DMS79 treated with DMSO at 0.1 percent for 48 hours (cell line): ENCODE data around the gene KDELR3.
A peak's percentile ranks its signal among the peaks of the same experiment; 100 is the strongest.

Source experiments
- DNase-seq: peaks from one replicate; lab custom pipeline; 2025; lab: John Stamatoyannopoulos, UW

KDELR3 gene

GRCh38 chr22:38467904-38468442, at the start of gene KDELR3:
Gene KDELR3 (plus strand): TSS chr22:38468096. CDS start chr22:38468234, 138 bp downstream.
- DNase-seq = no peak

DNA sequence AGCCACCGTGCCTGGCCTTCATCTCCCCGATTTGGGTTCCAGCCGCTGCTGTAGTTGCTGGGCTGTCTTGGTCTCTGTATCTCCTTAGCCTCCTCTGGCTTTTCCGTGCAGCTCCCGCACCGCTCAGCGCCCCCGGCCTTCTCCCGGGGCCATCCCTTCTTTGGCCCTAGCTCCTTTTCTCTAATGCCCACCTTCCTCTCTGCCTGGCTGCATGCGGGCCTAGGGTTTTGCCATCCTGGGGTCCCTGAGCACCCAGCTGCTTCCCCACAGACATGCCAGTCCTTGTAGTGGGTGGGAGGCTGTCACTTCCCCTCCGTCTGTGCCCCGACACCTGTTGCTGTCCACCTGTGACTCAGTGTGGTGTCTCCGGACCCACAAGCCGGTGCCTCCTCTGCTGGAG, 49.3 kb upstream of the KDELR3 start:
- DNase-seq = no peak

GRCh38 chr22:38419121-38419857, 48.6 kb upstream of the KDELR3 start:
- peak; percentile 35 for DNase-seq

- peak; percentile 35 for DNase-seq
Measured at GRCh38 chr22:38419858-38420160, 48.1 kb upstream of the KDELR3 start.

GRCh38 chr22:38420734-38421133, 47.2 kb upstream of the KDELR3 start:
- DNase-seq = no peak

GRCh38 chr22:38422611-38423511, 45.0 kb upstream of the KDELR3 start:
- peak; percentile 75 for DNase-seq

DNA sequence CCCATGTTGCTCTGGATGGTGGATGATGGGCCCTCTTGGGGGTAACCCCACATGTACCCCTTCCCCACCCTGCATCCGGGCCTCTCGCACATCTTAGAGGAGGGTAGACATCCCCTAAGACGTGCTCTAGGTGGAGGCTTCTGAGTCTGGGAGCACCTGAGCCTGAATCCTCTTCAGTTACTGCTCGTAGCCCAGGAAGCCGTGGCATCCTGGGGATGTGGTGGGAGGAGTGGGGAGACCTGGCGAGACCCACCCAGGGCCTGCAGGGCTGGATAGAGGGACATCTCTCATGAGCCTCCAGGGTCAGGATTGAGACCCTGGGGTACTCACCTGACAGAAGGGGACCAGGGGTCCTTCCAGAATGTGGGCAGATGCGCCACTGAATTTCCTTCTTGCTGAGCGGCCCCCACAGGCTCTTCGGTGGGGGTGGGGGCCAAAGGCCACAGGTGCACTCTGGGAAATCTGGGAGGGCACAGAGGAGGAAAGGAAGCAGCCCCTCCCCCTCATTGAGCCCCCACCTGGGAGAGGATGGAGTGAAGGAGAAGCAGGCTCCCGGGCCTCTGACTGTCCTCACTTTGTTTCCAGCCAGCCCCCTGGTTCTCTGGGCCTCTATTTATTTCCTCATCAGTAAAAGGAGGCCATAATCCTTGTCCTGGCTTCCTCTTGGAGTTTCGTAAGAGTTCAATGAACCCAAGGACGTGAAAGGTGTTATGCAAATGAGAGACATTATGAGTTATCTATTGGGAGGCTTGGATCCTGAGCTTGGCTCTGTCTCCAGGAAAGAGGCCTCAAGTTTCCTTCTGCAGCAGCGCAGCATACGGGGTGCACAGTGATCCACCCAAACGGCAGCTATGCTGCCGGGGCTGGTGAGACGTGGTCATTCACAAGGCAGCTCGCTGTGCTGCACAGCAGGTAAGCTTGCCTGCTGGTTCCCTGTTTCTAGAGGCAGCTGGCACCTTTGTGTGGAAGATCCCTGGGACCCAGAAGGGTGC, 44.1 kb upstream of the KDELR3 start:
- DNase-seq = no peak

GRCh38 chr22:38424525-38425080, 43.3 kb upstream of the KDELR3 start:
- no peak for DNase-seq

- DNase-seq = no peak
Measured at GRCh38 chr22:38426628-38427027, 41.3 kb upstream of the KDELR3 start.

DNA sequence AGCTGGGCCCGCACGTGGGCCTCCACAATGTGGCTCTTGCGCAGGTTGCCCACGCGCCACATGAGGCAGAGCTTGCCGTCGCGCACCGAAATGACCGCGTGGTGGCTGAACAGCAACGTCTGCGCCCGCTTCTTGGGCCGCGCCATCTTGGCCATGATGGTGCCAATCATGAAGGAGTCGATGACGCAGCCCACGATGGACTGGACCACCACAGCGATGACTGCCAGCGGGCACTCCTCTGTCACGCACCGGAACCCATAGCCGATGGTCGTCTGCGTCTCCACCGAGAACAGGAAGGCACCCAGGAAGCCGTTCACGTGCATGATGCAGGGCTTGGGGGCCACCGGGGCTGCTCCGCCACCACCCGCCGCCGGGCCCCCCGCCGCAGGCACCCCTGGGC, 40.4 kb upstream of the KDELR3 start:
- no peak for DNase-seq

- no peak for DNase-seq
Measured at GRCh38 chr22:38427940-38428339, 40.0 kb upstream of the KDELR3 start.

DNA sequence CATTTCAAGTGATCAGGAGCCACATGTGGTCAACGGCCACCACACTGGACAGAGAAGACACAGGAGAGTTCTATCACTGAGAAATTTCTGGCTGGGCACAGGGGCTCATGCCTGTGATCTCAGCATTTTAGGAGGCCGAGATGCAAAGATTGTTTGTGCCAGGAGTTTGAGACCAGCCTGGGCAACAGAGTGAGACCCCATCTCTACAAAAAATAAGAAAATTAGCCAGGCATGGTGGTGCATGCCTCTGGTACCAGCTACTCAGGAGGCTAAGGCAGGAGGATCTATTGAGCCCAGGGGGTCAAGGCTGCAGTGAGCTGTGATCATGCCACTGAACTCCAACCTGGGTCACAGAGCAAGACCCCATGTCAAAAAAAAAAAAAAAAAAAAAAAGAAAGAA, 39.2 kb upstream of the KDELR3 start:
- no peak for DNase-seq

DNA sequence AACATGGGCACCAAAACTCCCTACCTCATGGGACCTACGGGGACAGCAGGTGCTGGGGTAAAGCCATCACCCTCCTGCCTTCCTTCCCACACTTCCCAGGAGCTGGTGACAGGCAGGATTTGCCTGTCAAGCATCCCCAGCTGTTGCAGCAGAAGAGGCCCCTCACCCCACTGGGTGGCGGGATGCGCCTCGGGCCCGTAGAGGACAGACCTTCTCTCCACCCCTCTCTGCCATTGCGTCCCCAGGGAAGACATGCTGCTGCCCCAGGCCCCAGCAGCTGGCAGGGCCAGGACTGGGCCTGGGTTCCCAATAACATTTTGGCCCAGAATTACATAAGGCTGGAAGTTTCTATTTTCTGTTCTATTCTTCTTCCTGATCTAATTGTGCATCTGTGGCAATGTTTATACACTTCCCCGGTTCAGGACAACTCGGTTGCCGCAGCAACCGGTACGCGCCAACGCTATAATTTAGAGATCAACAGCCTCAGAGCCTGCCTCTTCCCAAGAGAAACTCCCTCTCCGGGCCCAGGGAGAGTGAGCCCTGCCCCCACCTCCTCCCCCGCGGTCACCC, 38.3 kb upstream of the KDELR3 start:
- peak; percentile 3 for DNase-seq

- no peak for DNase-seq
Measured at GRCh38 chr22:38431266-38432010, 36.5 kb upstream of the KDELR3 start.

- DNase-seq = no peak
Measured at GRCh38 chr22:38432264-38432663, 35.6 kb upstream of the KDELR3 start.

GRCh38 chr22:38433871-38434270, 34.0 kb upstream of the KDELR3 start:
- DNase-seq = no peak

DNA sequence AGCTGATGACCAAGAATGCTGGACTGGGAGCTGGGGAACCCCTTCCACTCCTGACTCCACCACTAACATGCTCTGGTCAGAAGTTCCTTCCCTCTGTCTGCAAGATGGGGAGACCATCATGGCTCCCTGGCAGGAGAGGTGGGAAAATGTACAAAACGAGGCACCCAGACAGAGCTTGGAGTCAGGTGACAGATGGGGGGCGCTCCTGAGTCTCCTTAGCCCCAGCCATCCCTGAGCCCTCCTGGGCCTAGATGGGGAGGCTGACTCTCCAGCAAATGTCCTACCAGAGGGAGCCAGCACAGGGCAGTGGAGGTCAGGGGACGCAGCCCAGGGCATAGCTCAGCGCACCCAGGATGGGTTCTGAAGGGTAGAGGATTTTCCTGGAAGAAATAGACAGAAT, 32.9 kb upstream of the KDELR3 start:
- DNase-seq = no peak

GRCh38 chr22:38435965-38436364, 31.9 kb upstream of the KDELR3 start:
- DNase-seq = no peak

DNA sequence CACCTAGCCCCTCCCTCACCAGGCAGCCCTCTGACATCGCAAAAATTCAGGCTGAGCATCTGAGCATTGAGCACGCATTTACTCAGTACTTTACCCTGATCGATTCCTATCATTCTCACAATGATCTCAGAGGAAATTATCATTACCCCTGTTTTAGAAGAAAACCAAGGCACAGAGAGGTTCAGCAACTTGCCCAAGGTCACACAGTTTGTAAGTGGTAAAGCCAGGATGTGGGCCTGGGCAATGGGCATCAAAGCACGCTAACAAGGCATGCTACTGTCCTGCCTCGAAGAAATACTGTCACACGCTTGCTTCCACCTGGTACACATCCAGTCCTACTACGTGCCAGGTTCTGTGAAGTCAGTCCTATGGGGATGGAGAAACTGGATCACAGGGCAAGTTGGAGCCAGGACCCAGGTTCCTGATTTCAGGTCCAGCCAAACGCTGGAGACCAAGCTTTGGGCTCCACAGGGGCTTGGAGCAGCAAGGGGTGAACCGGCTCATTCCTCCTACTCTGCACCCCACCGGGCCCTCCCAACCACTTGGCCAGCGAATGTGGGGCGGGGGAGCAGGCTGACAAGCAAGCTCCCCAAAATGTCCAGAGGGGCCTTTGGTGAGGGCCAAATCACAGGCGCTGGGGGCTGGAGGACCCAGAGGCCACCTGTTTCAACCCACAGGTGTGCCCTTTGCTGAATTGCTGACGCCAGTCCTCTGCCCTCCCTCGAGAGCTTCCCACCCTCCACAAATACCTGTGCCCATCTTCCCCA, 31.1 kb upstream of the KDELR3 start:
- DNase-seq = no peak

DNA sequence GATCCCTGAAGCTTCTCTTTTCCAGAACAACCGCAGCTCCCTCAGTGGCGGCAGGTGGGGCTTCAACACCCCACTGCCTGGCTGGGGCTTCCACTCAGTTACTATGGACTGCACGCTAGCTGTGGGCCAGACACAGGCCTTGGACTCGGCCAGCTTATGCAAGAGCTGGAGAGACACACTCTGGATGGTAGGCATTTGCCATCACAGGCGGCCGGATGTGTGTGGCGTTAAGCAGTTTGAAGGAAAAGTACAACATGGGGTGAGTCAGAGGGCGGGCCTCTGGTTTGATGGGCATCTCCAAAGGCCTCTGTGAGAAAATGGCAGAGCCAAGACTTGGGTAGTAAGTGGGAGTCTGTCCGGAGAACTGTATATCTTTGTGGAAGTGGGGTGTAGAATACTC, 30.5 kb upstream of the KDELR3 start:
- DNase-seq = no peak
